KMS-11 (cell line): ENCODE measurements around the gene MIDN.

Experiments
- H2AFZ ChIP-seq: fragments of 200-600 bp; sonication (generic); 2 replicates; pipeline ENCODE4 v1.6.1; 2016; ENCODE audit warnings: antibody characterized with exemption, mixed run types, low read depth
- H3K27ac ChIP-seq: fragments of 200-600 bp; sonication (generic); 2 replicates; pipeline ENCODE4 v1.6.1; 2016; ENCODE audit warnings: mild to moderate bottlenecking, mixed run types
- H3K27me3 ChIP-seq: fragments of 200-600 bp; sonication (generic); 2 replicates; pipeline ENCODE4 v1.6.1; 2017; ENCODE audit warnings: mild to moderate bottlenecking, low read depth, mixed run types, moderate library complexity; ENCODE audit not compliant: insufficient read depth
- H3K36me3 ChIP-seq: fragments of 200-600 bp; sonication (generic); 2 replicates; pipeline ENCODE4 v1.6.1; 2017; ENCODE audit warnings: mild to moderate bottlenecking, mixed run types; ENCODE audit not compliant: insufficient read depth
- H3K4me1 ChIP-seq: fragments of 200-600 bp; sonication (generic); 2 replicates; pipeline ENCODE4 v1.6.1; 2016; ENCODE audit warnings: mild to moderate bottlenecking, low read depth, mixed run types; ENCODE audit not compliant: poor library complexity, severe bottlenecking
- H3K4me2 ChIP-seq: fragments of 200-600 bp; sonication (generic); 2 replicates; pipeline ENCODE4 v1.7.0; 2016; ENCODE audit warnings: mild to moderate bottlenecking, mixed run types
- H3K4me3 ChIP-seq: fragments of 200-600 bp; sonication (generic); IDR thresholded peaks from 2 replicates; pipeline ENCODE4 v1.6.1; 2017; ENCODE audit warnings: low read depth, low read length, mixed read lengths; ENCODE audit not compliant: insufficient read depth
- H3K79me2 ChIP-seq: fragments of 200-600 bp; sonication (generic); 2 replicates; pipeline ENCODE4 v1.6.1; 2016; ENCODE audit warnings: low read depth, mixed run types; ENCODE audit not compliant: insufficient read depth
- H3K9ac ChIP-seq: fragments of 200-600 bp; sonication (generic); 2 replicates; pipeline ENCODE4 v1.6.1; 2016; ENCODE audit warnings: mild to moderate bottlenecking, mixed run types
- H4K20me1 ChIP-seq: fragments of 200-600 bp; sonication (generic); 2 replicates; pipeline ENCODE4 v1.6.1; 2016; ENCODE audit warnings: mild to moderate bottlenecking, mixed run types; ENCODE audit not compliant: insufficient read depth
- CTCF ChIP-seq: fragments of 200-600 bp; sonication (generic); conservative IDR thresholded peaks from 2 replicates; pipeline ENCODE4 v1.6.1; 2017; ENCODE audit warnings: low read depth, mild to moderate bottlenecking, antibody characterized with exemption, low read length, moderate library complexity, mixed read lengths

Gene MIDN

DNA sequence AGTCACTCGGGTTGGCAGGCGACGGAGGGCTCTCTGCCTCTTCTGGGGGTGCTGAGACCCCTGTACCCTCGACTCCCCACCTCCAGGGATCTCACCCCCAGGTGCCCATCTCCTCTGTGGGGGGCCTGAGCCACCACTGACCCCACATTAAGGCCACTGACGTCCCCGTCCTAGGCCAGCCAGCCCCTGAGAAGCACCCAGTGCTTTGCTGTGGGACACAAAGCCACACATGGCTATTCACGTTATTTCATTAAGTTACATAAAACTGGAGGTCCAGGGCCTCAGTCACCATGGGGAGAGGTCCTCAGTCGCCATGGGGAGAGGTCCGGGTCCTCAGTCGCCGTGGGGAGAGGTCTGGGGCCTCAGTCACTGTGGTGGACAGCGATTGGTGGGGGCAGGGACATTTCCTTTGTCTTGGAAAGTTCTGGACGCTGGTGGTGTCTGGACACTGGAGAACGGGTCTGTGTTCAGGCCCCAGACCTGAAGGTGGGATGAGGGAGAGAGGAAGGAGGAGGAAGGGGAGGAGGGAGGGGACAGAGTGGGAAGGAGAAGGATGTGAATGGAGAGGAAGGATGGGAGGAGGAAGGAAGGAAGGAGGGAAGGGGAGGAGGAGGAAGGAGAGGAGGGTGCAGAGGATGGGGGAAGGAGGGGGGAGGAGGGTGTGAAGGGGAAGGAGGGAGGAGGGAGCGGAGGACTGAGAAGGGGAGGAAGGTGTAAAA is 33.3 kb downstream of the MIDN start:
- no peak overlapping the region for H3K27ac ChIP-seq

DNA sequence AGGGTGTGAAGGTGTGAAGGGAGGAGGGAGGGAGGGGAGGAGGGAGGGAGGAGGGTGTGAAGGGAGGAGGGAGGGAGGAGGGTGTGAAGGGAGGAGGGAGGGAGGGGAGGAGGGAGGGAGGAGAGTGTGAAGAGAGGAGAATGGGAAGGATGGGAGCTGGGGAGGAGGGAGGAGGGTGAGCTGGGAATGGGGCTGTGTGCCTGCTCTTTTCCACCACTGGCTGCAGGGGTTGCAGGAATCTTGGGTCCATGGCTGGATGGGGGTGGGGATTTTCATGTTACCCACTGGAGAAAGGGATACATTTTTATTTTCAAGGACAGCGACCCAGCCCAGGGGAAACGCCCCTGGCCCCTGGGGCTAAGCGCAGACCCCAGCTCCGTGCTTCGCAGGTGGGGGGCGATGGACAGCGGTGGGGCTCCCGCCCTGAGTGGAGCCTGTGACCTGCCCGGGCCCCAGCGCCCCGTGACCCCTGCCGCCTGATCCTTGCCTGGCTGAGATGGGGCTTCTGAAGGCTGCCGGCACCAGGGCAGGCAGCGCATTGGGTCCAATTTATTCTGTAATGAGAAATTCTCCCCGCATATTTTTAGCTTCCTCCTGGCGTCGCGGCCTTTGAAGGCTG is 34.3 kb downstream of the MIDN start:
- H2AFZ ChIP-seq: no peak overlapping the region
- H3K79me2 ChIP-seq: no peaks in the 10 kb centered on the region
- H3K4me1 ChIP-seq: peaks cover 4% of the 10 kb centered on the region
- no peak overlapping the region for H3K27ac ChIP-seq
- peaks cover 39% of the 10 kb centered on the region for H3K27me3 ChIP-seq
- H3K9ac ChIP-seq: no peak overlapping the region
- no peak overlapping the region for H3K4me3 ChIP-seq
- no peaks in the 10 kb centered on the region for H4K20me1 ChIP-seq
- no peak overlapping the region for H3K4me2 ChIP-seq
- no peaks in the 10 kb centered on the region for H3K36me3 ChIP-seq
- TF ChIP-seq CTCF: no peak

More for the DNA sequence above, 33.3 kb downstream of the MIDN start:
- Histone ChIP-seq H3K4me2 (no peak overlapping the region), H3K9ac (no peak overlapping the region), H3K4me1 (peaks cover 9% of the 10 kb centered on the region), H4K20me1 (no peaks in the 10 kb centered on the region), H3K4me3 (no peak overlapping the region), H3K79me2 (peaks cover 6% of the 10 kb centered on the region; the same call in 1 of the 2 replicates), H3K27me3 (peaks cover 29% of the 10 kb centered on the region), H3K36me3 (no peaks in the 10 kb centered on the region), H2AFZ (no peak overlapping the region)
- TF ChIP-seq CTCF: no peak

- H3K79me2 ChIP-seq: no peaks in the 10 kb centered on the region
- H3K36me3 ChIP-seq: no peaks in the 10 kb centered on the region
- H3K9ac ChIP-seq: no peak overlapping the region
- no peaks in the 10 kb centered on the region for H3K4me1 ChIP-seq
- peaks cover 46% of the 10 kb centered on the region for H3K27me3 ChIP-seq
- H3K4me3 ChIP-seq: no peak overlapping the region
- no peaks in the 10 kb centered on the region for H4K20me1 ChIP-seq
- no peak overlapping the region for H2AFZ ChIP-seq
- TF ChIP-seq CTCF: no peak
- H3K27ac ChIP-seq: no peak overlapping the region
- no peak overlapping the region for H3K4me2 ChIP-seq
These were observed 35.0 kb downstream of the MIDN start for GRCh38 chr19:1283207-1283916.

DNA sequence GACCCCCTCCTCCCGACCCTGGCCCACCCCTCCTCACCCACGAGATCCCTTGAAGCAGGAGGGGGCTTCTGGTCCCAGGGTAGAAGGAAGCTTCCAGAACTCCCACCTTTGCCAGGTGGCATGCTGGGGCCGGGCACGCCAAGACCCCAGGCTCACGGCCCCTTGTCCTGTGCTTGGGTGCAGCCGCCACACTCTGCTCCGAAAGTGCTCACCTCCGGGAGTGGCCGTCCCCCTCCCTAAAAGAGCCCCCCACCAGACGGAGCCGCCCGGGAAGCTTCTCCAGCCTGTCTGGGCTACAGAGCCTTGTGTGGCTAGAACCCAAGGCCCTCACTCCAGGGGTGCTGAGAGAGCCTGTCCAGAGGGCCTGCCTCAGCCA is 35.5 kb downstream of the MIDN start:
- Histone ChIP-seq H3K27me3 (peaks cover 50% of the 10 kb centered on the region), H3K27ac (no peak overlapping the region), H2AFZ (no peak overlapping the region), H3K79me2 (no peaks in the 10 kb centered on the region), H4K20me1 (no peaks in the 10 kb centered on the region), H3K4me1 (no peaks in the 10 kb centered on the region), H3K36me3 (no peaks in the 10 kb centered on the region), H3K4me2 (no peak overlapping the region), H3K4me3 (no peak overlapping the region), H3K9ac (no peak overlapping the region)
- TF ChIP-seq CTCF: no peak
